Astrocyte (in vitro differentiated cells and primary cell): ENCODE results near the gene NPTXR. TPM values are rescaled to one million over a fixed set of nuclear protein-coding genes. Genes with fewer than 3 reads are reported as not detected.

Experiments used
- DNase-seq: peaks from one replicate; pipeline ENCODE4 v3.0.0-alpha.2; 2010; ENCODE audit warnings: low read depth
- FAIRE-seq: peaks from 2 replicates; lab custom pipeline; 2011; peaks lifted over from hg19 to GRCh38; lab: Jason Lieb, UNC
- H2AFZ ChIP-seq: 2 replicates; pipeline ENCODE4 v1.6.0; 2012; ENCODE audit warnings: low read depth, low read length, inconsistent platforms
- H3K27ac ChIP-seq: 2 replicates; pipeline ENCODE4 v1.5.1; 2011; ENCODE audit warnings: low read depth, low read length, inconsistent platforms
- H3K27me3 ChIP-seq: 2 replicates; pipeline ENCODE4 v1.6.0; 2011; ENCODE audit warnings: low read length, inconsistent platforms; ENCODE audit not compliant: insufficient read depth
- H3K36me3 ChIP-seq: 2 replicates; pipeline ENCODE4 v1.5.1; 2011; ENCODE audit warnings: low read length, inconsistent platforms; ENCODE audit not compliant: insufficient read depth
- H3K4me1 ChIP-seq: 2 replicates; pipeline ENCODE4 v1.5.1; 2011; ENCODE audit warnings: low read length, inconsistent platforms; ENCODE audit not compliant: insufficient read depth
- H3K4me2 ChIP-seq: 2 replicates; pipeline ENCODE4 v1.6.0; 2012; ENCODE audit warnings: low read length, inconsistent platforms
- H3K4me3 ChIP-seq: 2 replicates; pipeline ENCODE4 v1.5.1; 2011; ENCODE audit warnings: low read depth, mild to moderate bottlenecking, low read length, inconsistent platforms; ENCODE audit not compliant: insufficient read depth
- H3K79me2 ChIP-seq: 2 replicates; pipeline ENCODE4 v1.6.0; 2012; ENCODE audit warnings: mild to moderate bottlenecking, low read length, inconsistent platforms; ENCODE audit not compliant: insufficient read depth
- H3K9ac ChIP-seq: 2 replicates; pipeline ENCODE4 v1.6.0; 2012; ENCODE audit warnings: mild to moderate bottlenecking, low read length, inconsistent platforms
- H3K9me3 ChIP-seq: 2 replicates; pipeline ENCODE4 v1.5.1; 2012; ENCODE audit warnings: low read depth, mild to moderate bottlenecking, low read length, inconsistent platforms; ENCODE audit not compliant: insufficient read depth
- H4K20me1 ChIP-seq: 2 replicates; pipeline ENCODE4 v1.6.0; 2012; ENCODE audit warnings: low read length, inconsistent platforms; ENCODE audit not compliant: insufficient read depth
- H3K27ac Mint-ChIP-seq: one replicate; pipeline ENCODE4 v1.8.0; 2021; ENCODE audit warnings: mild to moderate bottlenecking, mixed read lengths; ENCODE audit not compliant: unreplicated experiment
- H3K27me3 Mint-ChIP-seq: one replicate; pipeline ENCODE4 v1.8.0; 2021; ENCODE audit warnings: low read depth, mixed read lengths; ENCODE audit not compliant: unreplicated experiment
- H3K36me3 Mint-ChIP-seq: one replicate; pipeline ENCODE4 v1.8.0; 2021; ENCODE audit warnings: low read depth, mixed read lengths; ENCODE audit not compliant: unreplicated experiment
- H3K4me1 Mint-ChIP-seq: one replicate; pipeline ENCODE4 v1.8.0; 2021; ENCODE audit warnings: low read depth, mixed read lengths; ENCODE audit not compliant: unreplicated experiment
- H3K4me3 Mint-ChIP-seq: one replicate; pipeline ENCODE4 v1.8.0; 2021; ENCODE audit warnings: mild to moderate bottlenecking, moderate library complexity, mixed read lengths; ENCODE audit not compliant: unreplicated experiment
- H3K9me3 Mint-ChIP-seq: one replicate; pipeline ENCODE4 v1.8.0; 2021; ENCODE audit warnings: mild to moderate bottlenecking, mixed read lengths; ENCODE audit not compliant: unreplicated experiment
- CTCF ChIP-seq: IDR thresholded peaks from 2 replicates; pipeline ENCODE4 v1.5.1; 2011; ENCODE audit warnings: low read depth, mild to moderate bottlenecking, inconsistent platforms, low read length, moderate library complexity; ENCODE audit not compliant: insufficient read depth
- EZH2 ChIP-seq: IDR thresholded peaks from 2 replicates; pipeline ENCODE4 v1.6.1; 2012; ENCODE audit warnings: mild to moderate bottlenecking, low read length, inconsistent platforms; ENCODE audit not compliant: insufficient read depth
- total RNA-seq: library from RNA; stranded (reverse); gene quantifications from 2 replicates; pipeline ENCODE4 v1.2.1, GENCODE V29; 2021

Gene NPTXR
- total RNA-seq, 1 donor from 2014 or later, result 5.4 TPM

- Histone ChIP-seq H3K27me3 (no peaks in the 10 kb centered on the region), H3K4me1 (peaks cover 24% of the 10 kb centered on the region), H3K4me2 (no peak overlapping the region), H2AFZ (no peak overlapping the region), H3K9me3 (no peaks in the 10 kb centered on the region), H3K27ac (no peak overlapping the region), H3K9ac (no peak overlapping the region), H3K36me3 (no peaks in the 10 kb centered on the region), H3K4me3 (no peak overlapping the region), H3K79me2 (peaks cover 32% of the 10 kb centered on the region), H4K20me1 (peaks cover 79% of the 10 kb centered on the region)
- Mint-ChIP-seq H3K27ac (no peak overlapping the region), H3K27me3 (no peaks in the 10 kb centered on the region), H3K36me3 (peaks cover 3% of the 10 kb centered on the region), H3K4me3 (no peak overlapping the region), H3K9me3 (no peaks in the 10 kb centered on the region), H3K4me1 (peaks cover 8% of the 10 kb centered on the region)
- TF ChIP-seq CTCF (no peak), EZH2 (no peak)
- no peak for DNase-seq
- no peak for FAIRE-seq
Measured at GRCh38 chr22:38867124-38867455, 23.3 kb upstream of the NPTXR start.

GRCh38 chr22:38866399-38867123 is 22.7 kb upstream of the NPTXR start:
- Mint-ChIP-seq H3K4me1 (peaks cover 8% of the 10 kb centered on the region), H3K9me3 (no peaks in the 10 kb centered on the region), H3K27ac (no peak overlapping the region), H3K4me3 (no peak overlapping the region), H3K27me3 (no peaks in the 10 kb centered on the region), H3K36me3 (peaks cover 3% of the 10 kb centered on the region)
- no peaks in the 10 kb centered on the region for H3K27me3 ChIP-seq
- no peak overlapping the region for H3K27ac ChIP-seq
- H3K9ac ChIP-seq, result no peak overlapping the region
- no peak for FAIRE-seq
- H3K4me3 ChIP-seq, result no peak overlapping the region
- no peak for TF ChIP-seq EZH2
- TF ChIP-seq CTCF, result no peak
- no peak overlapping the region for H2AFZ ChIP-seq
- no peak for DNase-seq
- H3K36me3 ChIP-seq, result no peaks in the 10 kb centered on the region
- no peaks in the 10 kb centered on the region for H3K9me3 ChIP-seq
- H4K20me1 ChIP-seq, result peaks cover 83% of the 10 kb centered on the region
- H3K4me2 ChIP-seq, result no peak overlapping the region
- peaks cover 32% of the 10 kb centered on the region for H3K79me2 ChIP-seq
- peaks cover 24% of the 10 kb centered on the region for H3K4me1 ChIP-seq

DNA sequence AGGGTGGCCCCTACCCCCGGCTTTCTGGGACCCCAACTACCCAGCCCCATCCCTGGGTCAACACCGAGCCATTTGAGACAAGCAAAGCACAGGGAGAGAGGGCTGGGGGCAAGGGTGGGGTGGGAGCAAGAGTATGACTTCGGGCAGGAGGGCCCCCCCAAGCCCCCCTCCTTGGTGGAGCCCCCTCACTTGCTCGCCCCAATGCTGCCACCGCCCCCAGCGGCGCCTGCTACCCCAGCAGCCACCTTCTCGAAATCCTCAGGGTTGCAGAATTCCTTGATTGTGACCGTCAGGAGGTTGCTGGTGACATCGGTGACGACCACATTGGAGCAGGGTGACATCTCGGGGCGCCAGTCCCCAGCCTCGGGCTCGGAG is 22.2 kb upstream of the NPTXR start:
- Histone ChIP-seq H3K27ac (no peak overlapping the region), H3K4me1 (peaks cover 21% of the 10 kb centered on the region), H3K36me3 (no peaks in the 10 kb centered on the region), H4K20me1 (peaks cover 87% of the 10 kb centered on the region), H2AFZ (no peak overlapping the region), H3K9me3 (no peaks in the 10 kb centered on the region), H3K9ac (no peak overlapping the region), H3K4me3 (no peak overlapping the region), H3K79me2 (peaks cover 26% of the 10 kb centered on the region), H3K27me3 (no peaks in the 10 kb centered on the region), H3K4me2 (no peak overlapping the region)
- no peak for FAIRE-seq
- H3K4me3 Mint-ChIP-seq, result no peak overlapping the region
- TF ChIP-seq EZH2 (no peak), CTCF (no peak)
- no peaks in the 10 kb centered on the region for H3K27me3 Mint-ChIP-seq
- no peak overlapping the region for H3K27ac Mint-ChIP-seq
- peaks cover 8% of the 10 kb centered on the region for H3K4me1 Mint-ChIP-seq
- peaks cover 3% of the 10 kb centered on the region for H3K36me3 Mint-ChIP-seq
- no peak for DNase-seq
- no peaks in the 10 kb centered on the region for H3K9me3 Mint-ChIP-seq
